Subcutaneous adipose tissue (tissue), 4 donors: ENCODE data around the gene DAB2IP. TPM values are rescaled to one million over a fixed set of nuclear protein-coding genes. Genes with fewer than 3 reads are reported as not detected.

Experiments used
- CTCF ChIP-seq: fragments of 450-650 bp; IDR thresholded peaks from one replicate; pipeline ENCODE4 v1.5.1; 2016; ENCODE audit warnings: low read depth, mild to moderate bottlenecking, control low read depth, antibody characterized with exemption, moderate library complexity
- total RNA-seq, 4 donors: library from RNA; depleted of rRNA; stranded (reverse); fragments of >200 nt; gene quantifications; one replicate each; pipeline ENCODE4 v1.1.0, GENCODE V29; 2016

Gene DAB2IP
- total RNA-seq, 4 donors from 2014 or later = 6.3 to 57.5 (median 32.8) TPM

GRCh38 chr9:121636341-121636865 lies 15.0 kb upstream of the DAB2IP start:
- no peak for TF ChIP-seq CTCF

- no peak for TF ChIP-seq CTCF
Measured at GRCh38 chr9:121636978-121637712, 14.3 kb upstream of the DAB2IP start.

DNA sequence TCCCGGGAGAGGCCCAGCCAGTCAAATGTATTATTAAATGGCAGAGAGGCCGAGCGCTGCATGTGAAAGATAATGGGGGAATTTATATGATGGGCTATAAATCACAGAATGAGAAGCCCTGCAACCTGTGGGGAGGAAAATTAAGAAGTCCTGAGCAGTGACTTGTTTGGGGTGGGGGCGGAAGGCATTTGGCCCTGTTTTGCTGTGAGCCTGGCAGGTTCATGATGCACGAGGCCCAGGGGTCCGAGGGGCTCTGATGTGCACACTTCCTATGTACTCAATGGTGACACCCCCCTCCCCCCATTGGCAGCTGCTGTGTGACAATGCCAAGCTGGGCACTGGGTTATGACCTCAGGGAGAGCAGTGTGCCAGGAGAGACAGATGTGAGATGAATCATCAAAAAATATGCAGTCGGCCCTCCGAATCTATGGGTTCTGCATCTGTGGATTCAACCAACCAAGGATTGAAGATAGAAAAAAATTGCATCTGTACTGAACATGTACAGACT lies 13.7 kb upstream of the DAB2IP start:
- TF ChIP-seq CTCF = no peak

- no peak for TF ChIP-seq CTCF
Measured at GRCh38 chr9:121638399-121638798, 13.0 kb upstream of the DAB2IP start.

DNA sequence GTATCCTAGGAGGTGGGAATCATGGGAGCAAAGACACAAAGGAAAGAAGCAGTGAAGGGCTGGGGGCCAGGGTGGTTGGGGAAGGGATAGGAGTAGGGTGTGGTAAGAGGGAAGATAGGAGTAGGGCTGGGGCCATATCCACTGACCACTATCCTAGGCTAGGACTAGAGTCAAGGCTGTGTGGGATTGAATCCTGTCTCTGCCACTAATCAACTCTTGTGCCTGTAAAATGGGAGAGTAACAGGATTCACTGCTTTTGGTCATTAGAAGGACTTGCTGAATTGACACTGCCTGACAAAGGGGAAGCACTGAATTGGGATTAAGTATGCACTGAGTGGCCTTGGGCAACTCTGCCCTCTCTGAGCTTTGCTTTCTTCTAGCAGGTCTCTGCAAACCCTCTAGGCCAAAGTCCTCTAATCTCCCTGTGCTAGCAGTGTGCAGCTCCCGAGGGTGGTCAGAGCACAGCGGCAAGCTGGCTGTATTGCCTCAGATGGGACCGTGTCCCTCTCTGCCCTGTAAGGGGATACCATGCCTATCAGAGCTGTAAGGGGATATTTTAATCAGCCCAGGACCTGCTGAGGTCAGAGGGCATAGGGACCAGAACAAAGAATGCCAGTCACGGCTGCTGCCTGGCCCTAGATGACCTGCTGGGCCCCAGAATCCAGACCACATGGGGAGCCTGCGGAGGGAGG lies 12.4 kb upstream of the DAB2IP start:
- no peak for TF ChIP-seq CTCF

DNA sequence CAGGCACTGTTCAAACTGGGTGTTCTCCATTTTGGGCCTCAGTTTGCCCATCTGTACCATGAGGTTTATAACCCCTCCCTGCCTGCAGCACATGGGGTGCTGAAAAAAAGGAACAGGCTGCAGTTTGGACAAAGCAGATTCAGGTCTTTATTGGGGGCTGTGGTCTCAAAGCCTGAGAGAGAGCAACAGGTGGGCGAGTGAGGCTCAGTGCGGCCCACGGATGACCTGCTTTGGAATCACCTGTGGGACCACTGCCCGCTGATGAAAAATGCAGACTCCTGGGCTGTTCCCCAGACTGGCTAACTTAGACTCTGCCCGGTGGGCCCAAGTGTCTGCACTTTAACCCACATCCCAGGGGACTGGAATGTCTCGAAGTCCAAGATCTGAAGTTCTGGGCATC lies 11.8 kb upstream of the DAB2IP start:
- TF ChIP-seq CTCF = no peak

DNA sequence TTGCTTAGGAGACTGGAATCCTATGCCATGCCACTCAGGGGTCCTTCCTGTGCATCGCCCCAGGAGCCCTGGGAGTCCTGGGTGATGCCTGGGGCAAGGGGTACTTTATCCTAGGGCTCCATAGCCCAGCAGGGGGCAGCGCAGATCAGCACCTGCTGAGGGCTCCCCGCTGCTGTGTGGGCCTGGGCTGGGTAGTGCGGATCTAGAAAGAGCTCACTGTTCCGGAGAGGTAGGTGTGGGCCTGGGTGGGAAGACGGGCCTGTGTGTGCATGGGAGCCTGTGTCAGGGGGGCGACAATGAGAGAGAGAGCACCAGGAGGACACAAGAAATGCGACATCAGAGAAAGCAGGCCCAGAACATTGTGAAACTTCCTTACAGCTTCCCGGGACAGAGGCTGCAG lies 11.4 kb upstream of the DAB2IP start:
- TF ChIP-seq CTCF = no peak
